NT2/D1 (cell line): ENCODE data around the gene FBLN7.

Experiments used
- DNase-seq: peaks from one replicate; pipeline ENCODE4 v3.0.0-alpha.2; 2011; ENCODE audit warnings: low read depth, low spot score
- H3K27me3 ChIP-seq: 2 replicates; pipeline ENCODE4 v1.6.0; 2011; ENCODE audit warnings: mild to moderate bottlenecking; ENCODE audit not compliant: insufficient read length, insufficient read depth
- H3K36me3 ChIP-seq: 2 replicates; pipeline ENCODE4 v1.6.1; 2011; ENCODE audit warnings: mild to moderate bottlenecking, low read length, mixed read lengths; ENCODE audit not compliant: insufficient read depth, insufficient read length
- H3K4me1 ChIP-seq: 2 replicates; pipeline ENCODE4 v1.5.1; 2011; ENCODE audit not compliant: insufficient read depth, insufficient read length
- H3K4me3 ChIP-seq: 2 replicates; pipeline ENCODE4 v1.5.1; 2011; ENCODE audit warnings: low read depth; ENCODE audit not compliant: insufficient read length
- H3K9ac ChIP-seq: 2 replicates; pipeline ENCODE4 v1.6.0; 2011; ENCODE audit warnings: low read depth; ENCODE audit not compliant: insufficient read length
- H3K9me3 ChIP-seq: 2 replicates; pipeline ENCODE4 v1.5.1; 2011; ENCODE audit warnings: mild to moderate bottlenecking, low read length; ENCODE audit not compliant: insufficient read depth
- SUZ12 ChIP-seq: IDR thresholded peaks from 2 replicates; pipeline ENCODE4 v1.6.1; 2011; ENCODE audit not compliant: insufficient read length, insufficient read depth; ENCODE audit errors: extremely low read depth
- YY1 ChIP-seq: IDR thresholded peaks from 2 replicates; pipeline ENCODE4 v1.6.1; 2011; ENCODE audit not compliant: insufficient read length, insufficient read depth
- ZNF274 ChIP-seq: IDR thresholded peaks from 2 replicates; pipeline ENCODE4 v1.6.1; 2011; ENCODE audit warnings: mild to moderate bottlenecking, low read depth, low read length

FBLN7 gene

DNA sequence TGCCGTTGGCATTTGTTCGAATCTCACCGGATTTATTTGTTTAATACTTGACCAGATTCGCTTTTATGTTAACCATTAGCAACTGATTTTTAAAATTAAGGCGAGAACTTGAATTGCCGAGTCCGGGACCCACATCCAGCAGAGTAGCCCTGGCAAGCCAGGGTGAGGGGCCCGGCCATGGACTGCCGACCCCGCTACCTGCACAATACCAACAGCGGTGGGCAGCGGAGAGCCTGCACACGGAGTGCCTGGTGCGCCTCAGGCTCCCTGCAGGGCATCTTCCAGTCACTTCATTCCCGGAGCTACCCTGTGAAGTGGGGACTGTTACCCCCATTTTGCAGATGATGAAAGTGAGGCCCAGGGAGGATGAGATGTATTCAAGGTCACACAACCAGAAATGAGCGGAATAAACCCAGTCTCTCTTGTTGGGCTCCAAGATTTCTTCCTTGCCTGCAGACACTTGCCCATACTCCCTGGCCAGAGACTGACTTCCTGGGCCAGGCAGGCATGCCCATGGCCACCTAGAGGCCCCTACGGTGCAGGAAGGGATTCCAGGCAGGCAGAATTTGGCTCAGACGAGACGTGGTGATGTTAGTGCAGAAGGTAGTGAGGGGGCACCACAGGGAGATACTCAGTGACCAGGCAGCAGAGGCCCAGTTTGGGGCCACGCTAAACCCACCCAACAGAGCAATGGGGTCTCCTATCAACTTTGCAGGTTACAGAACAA lies 2.9 kb downstream of the FBLN7 start:
- Histone ChIP-seq H3K27me3 (peaks cover 67% of the 10 kb centered on the region), H3K4me3 (no peak overlapping the region), H3K36me3 (no peaks in the 10 kb centered on the region), H3K4me1 (no peaks in the 10 kb centered on the region), H3K9me3 (no peaks in the 10 kb centered on the region), H3K9ac (no peak overlapping the region)
- no peak for DNase-seq
- TF ChIP-seq YY1 (no peak), ZNF274 (no peak), SUZ12 (no peak)

GRCh38 chr2:112141626-112142007 lies 3.4 kb downstream of the FBLN7 start:
- H3K27me3 ChIP-seq, result peaks cover 62% of the 10 kb centered on the region
- H3K9me3 ChIP-seq, result no peaks in the 10 kb centered on the region
- H3K36me3 ChIP-seq, result no peaks in the 10 kb centered on the region
- no peak for DNase-seq
- H3K4me1 ChIP-seq, result no peaks in the 10 kb centered on the region
- H3K9ac ChIP-seq, result no peak overlapping the region
- TF ChIP-seq ZNF274 (no peak), SUZ12 (no peak), YY1 (no peak)
- no peak overlapping the region for H3K4me3 ChIP-seq

DNA sequence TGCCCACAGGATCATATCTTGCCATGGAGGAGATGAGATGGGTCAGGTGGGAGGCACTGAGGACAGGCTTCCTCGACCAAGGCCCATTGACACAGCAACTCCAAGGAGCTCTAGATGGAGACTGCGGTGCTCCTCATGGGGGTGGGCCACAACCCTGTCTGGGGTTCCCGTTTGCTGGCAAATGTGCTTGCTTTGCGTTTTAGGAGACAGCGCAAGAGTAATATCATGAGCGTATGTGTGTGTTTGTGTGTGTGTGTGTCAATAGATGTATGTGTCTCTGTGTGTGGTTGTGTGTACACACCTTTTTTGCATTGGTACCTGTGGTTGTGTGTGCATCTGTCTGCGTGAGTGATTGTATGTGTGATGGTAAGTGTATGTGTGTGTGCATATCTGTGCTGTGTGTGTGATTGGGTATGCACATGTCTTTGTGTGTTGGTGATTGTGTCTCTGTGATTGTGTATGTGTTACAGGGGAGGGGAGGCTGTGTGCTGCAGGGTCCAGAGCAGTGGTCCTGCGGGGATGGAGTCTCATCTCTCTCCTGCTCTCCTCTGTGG lies 4.4 kb downstream of the FBLN7 start:
- Histone ChIP-seq H3K27me3 (peaks cover 52% of the 10 kb centered on the region), H3K36me3 (no peaks in the 10 kb centered on the region), H3K4me3 (no peak overlapping the region), H3K9me3 (no peaks in the 10 kb centered on the region), H3K4me1 (no peaks in the 10 kb centered on the region), H3K9ac (no peak overlapping the region)
- DNase-seq, result no peak
- TF ChIP-seq YY1, result no peak
- no peak for TF ChIP-seq ZNF274
- no peak for TF ChIP-seq SUZ12

GRCh38 chr2:112143150-112143549 lies 5.0 kb downstream of the FBLN7 start:
- H3K4me3 ChIP-seq, result no peak overlapping the region
- H3K4me1 ChIP-seq, result no peaks in the 10 kb centered on the region
- no peaks in the 10 kb centered on the region for H3K9me3 ChIP-seq
- peaks cover 46% of the 10 kb centered on the region for H3K27me3 ChIP-seq
- no peak for TF ChIP-seq SUZ12
- no peak for TF ChIP-seq YY1
- TF ChIP-seq ZNF274, result no peak
- H3K9ac ChIP-seq, result no peak overlapping the region
- no peaks in the 10 kb centered on the region for H3K36me3 ChIP-seq
- no peak for DNase-seq

GRCh38 chr2:112144966-112145365 lies 6.8 kb downstream of the FBLN7 start:
- H3K9ac ChIP-seq, result no peak overlapping the region
- no peaks in the 10 kb centered on the region for H3K36me3 ChIP-seq
- DNase-seq, result no peak
- no peak overlapping the region for H3K4me3 ChIP-seq
- no peak for TF ChIP-seq SUZ12
- H3K27me3 ChIP-seq, result peaks cover 31% of the 10 kb centered on the region
- H3K4me1 ChIP-seq, result no peaks in the 10 kb centered on the region
- H3K9me3 ChIP-seq, result no peaks in the 10 kb centered on the region

- peaks cover 5% of the 10 kb centered on the region for H3K4me1 ChIP-seq
- no peak overlapping the region for H3K4me3 ChIP-seq
- TF ChIP-seq YY1 (no peak), ZNF274 (no peak), SUZ12 (no peak)
- no peak for DNase-seq
- peaks cover 6% of the 10 kb centered on the region for H3K27me3 ChIP-seq
- no peaks in the 10 kb centered on the region for H3K9me3 ChIP-seq
- H3K9ac ChIP-seq, result no peak overlapping the region
- no peaks in the 10 kb centered on the region for H3K36me3 ChIP-seq
Observed at GRCh38 chr2:112147382-112148168, 9.4 kb downstream of the FBLN7 start.

GRCh38 chr2:112148477-112148876 lies 10.3 kb downstream of the FBLN7 start:
- Histone ChIP-seq H3K4me1 (peaks cover 5% of the 10 kb centered on the region), H3K9ac (no peak overlapping the region), H3K36me3 (no peaks in the 10 kb centered on the region), H3K9me3 (no peaks in the 10 kb centered on the region), H3K27me3 (no peaks in the 10 kb centered on the region), H3K4me3 (no peak overlapping the region)
- DNase-seq, result no peak
- TF ChIP-seq ZNF274 (no peak), YY1 (no peak), SUZ12 (no peak)
